ENCODE data around the gene C9orf152. TPM values are rescaled to one million over a fixed set of nuclear protein-coding genes. Genes with fewer than 3 reads are reported as not detected.
A peak's percentile ranks its signal among the peaks of the same experiment; 100 is the strongest.
"Not testable (repeated sequence)": the region's sequence is repeated elsewhere in the genome, so short reads cannot be mapped to it uniquely, and the experiment has no call there.

C9orf152 gene, protein sequence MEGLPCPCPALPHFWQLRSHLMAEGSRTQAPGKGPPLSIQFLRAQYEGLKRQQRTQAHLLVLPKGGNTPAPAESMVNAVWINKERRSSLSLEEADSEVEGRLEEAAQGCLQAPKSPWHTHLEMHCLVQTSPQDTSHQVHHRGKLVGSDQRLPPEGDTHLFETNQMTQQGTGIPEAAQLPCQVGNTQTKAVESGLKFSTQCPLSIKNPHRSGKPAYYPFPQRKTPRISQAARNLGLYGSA
- total RNA-seq = not detected
- long read RNA-seq, partial matches to known transcripts = 0 of 2 reads
- long read RNA-seq, other reads (novel, unspliced or antisense) = 2 of 2 reads

DNA sequence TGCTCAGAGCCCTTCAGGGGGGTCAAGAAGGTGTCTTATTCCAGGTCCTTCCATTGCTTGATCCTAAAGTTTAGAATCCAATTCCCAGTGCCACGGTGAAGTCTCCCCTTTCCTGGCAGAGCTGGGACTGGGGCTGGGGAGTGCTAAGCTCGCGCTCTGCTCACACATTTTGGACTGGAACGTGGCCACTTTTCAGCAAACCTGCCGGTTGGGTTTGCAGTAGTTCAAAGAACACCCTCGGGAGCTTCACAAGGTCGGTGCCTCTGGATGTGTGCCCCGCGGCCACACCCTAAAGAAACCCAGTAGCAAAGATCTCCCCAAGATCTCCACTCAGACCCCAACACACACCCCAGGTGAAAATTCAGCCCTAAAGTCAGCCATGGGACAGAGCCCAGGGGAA is at the start of gene C9orf152:
C9orf152 (minus strand) TSS at position 129 of the 400 bp plus-strand sequence. CDS start 580 bp downstream, outside the sequence.
- intact Hi-C loops (cut with DNase I) = no loop called here
- no peak for DNase-seq (ENCODE audit: low spot score)

DNA sequence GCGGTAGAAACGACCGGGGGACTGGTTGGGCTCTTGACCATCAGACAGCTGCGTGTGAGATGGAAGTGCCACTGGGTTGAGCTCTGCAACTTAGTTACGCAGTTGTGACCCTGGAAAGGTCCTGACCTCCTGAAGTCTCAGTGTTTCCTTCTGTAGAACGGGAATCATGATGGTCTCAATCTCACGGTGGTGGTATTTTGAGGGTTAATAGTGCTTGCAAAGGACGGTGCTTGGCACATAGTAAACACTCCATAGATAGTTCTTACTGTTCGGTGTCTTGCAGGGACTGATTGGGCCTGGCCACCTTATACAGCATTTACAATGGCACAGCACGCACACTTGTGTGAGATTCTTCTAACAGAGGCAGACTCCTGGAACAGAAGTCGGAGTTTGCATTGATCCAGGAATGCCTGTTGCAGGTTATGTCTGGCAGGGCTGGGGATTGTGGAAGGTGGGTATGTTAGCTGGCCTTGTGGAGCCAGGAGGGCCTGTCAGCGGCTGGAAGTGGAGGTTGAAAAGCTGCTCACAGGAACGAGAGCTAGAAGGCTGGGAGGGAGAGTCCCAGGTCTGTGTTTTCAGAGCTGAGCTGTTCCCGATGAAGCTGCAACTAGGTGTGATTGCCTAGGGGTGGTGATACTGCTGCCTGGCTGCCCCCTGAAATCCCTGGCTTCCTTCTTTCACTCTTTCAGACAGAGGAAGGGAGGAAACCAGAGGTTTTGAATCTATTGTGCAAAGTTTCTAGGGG is 49.3 kb upstream of the C9orf152 start:
- DNase-seq (ENCODE audit: low spot score) = peak; percentile 77
- intact Hi-C loops (cut with DNase I) = no loop called here

DNA sequence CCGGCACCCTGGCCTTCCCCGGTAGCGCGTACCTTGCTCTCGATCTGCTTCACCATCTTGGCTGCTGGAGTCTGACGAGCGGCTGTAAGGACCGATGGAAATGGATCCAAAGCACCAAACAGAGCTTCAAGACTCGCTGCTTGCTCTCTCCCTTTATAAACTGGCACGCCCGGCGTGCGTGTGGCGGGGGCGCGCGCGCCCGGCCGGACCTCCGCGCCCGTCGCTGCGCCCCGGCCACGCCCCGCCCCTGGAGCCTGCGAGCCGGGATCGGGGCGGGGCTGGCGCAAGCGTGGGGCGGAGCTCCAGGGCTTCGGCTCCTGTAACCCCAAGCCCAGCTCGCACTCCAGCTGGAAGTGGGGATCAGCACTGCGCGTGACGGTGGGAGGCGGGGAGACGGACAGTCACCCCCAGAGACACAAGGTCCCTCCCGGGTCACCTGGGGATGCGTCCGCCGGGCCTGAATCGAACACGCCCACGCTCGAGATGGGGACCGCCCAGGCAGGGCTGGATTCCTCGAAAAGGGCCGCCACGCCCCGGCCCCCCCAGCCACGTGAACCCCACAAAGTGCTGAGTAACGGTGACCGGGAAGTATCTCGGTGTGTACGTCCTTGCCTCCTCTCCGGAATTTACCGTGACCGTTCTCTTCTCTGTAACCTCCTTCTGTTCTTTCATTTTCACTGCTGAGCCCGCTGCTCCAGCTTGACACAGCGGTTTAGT is 48.6 kb upstream of the C9orf152 start, which contains the start of gene TXN:
TXN (minus strand) TSS at position 128 of the 717 bp plus-strand sequence; CDS start at position 56, 72 bp downstream.
- DNase-seq (ENCODE audit: low spot score) = peak; percentile 95
- intact Hi-C loops (cut with DNase I) = no loop called here

DNA sequence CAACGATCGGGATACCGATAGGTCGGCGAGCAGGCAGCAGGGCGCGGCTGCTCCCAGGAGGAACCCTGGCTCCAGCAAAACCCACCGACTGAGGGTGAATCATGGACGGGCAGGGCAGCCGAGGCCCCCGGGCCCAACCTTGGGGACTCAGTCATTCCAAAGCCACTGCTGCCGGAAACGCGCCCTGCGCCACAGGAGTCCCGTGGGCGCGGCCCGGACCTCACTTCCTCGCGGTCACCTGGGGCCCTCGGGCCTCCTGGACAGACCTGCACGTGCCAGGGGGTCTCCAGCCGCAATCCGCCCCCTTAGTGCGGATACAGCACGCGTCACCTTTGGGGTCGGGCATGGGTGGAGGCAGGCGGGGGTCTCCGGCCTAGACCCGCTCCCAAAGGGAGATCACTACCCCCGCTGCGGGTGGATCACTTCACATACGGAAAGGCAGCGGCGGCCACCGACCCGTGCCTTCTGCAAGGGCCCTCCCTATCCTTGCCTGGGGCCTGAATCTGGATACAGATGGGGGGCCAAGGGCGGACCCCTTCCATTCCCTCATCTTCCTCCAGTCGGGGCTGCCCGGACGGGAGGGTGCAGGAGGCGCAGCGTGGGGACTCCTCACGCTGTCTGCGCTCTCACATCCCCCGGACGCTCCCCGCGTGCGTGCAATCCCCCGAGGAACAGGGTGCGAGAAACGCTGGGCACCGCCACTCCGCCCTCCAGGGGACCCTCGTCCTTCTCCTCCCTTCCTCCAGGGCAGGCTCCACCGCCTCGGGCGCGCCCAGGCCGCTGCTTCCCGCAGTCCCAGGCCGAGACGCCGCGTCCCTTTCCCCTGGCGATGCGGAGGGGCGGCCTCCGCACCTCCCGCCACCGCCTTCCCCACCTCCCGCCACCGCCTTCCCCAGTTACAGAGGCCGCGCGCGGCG is 47.8 kb upstream of the C9orf152 start:
- intact Hi-C loops (cut with DNase I) = no loop called here
- peak; percentile 89 for DNase-seq (ENCODE audit: low spot score)

DNA sequence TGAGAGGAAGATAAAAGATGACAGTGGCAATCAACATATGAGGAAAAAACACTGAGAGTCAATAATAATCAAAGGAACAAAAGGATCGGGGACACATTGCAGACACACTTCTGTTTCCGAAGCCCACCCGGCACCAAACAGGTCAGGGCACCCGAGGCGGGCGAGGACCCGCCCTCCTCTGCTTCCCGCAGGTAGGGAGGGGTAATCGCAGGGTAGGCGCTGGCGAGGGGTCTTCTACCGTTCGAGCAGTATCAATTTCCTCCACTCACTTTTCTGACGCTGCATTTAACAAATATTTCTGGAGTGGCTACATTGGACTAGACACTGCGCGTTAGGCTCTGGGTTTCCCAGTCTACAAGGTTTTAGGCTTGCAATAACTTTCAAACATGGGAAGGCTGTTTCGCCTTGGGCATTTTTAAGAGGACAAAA is 47.1 kb upstream of the C9orf152 start:
- intact Hi-C loops (cut with DNase I) = no loop called here
- no peak for DNase-seq (ENCODE audit: low spot score)

DNA sequence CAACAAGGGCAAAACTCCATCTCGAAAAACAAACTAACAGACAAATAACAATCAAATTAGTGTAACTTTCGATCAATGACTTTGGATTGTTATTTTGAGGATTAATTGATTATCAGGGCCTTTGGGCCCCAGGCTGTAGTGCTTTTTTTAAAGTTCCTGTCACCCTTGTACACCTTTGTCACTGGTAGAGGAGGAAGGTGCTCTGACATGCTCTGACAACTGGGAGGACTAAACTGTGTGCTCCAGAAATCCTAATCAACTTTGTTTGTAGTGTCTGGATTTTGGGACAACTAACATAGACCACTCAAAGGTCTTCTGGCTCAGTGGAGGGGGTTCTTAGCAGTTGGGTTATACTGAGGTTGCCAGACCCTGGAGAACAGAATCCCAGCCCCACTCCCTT is 46.5 kb upstream of the C9orf152 start:
- DNase-seq (ENCODE audit: low spot score) = no peak
- intact Hi-C loops (cut with DNase I) = no loop called here

DNA sequence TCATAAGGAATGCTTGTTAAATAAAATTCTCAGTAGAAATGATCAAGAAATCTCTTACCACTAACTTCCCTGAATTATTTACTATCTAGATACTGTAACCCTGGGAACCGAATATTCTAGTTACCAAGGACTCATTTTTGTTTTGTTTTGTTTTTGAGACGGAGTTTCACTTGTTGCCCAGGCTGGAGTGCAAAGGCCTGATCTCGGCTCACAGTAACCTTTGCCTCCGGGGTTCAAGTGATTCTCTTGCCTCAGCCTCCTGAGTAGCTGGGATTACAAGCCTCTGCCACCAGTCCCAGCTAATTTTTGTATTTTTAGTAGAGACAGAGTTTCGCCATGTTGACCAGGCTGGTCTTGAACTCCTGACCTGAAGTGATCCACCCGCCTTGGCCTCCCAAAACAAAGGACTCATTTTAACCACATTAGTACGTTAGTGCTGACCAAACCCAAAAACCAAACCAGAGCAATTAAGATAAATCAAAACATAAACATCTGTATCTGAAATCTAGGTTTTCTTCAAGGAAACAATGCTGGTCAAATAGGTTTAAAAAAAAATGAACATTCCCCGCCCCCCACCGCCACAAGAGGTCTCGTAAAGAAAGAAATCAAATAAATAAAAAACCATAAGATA is 44.7 kb upstream of the C9orf152 start:
- intact Hi-C loops (cut with DNase I) = no loop called here

DNA sequence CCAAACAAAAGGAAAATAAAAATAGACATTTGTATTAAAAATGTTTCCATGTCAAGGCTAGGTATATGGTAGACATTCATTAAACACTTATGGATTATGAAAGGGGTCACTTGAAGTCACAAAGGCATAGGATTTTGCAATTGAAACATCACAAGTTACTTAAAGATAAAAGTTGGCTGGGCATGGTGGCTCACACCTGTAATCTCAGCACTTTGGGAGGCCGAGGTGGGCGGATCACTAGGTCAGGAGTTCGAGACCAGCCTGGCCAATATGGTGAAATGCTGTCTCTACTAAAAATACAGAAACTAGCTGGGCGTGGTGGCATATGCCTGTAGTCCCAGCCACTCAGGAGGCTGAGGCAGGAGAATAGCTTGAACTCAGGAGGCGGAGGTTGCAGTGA is 43.8 kb upstream of the C9orf152 start:
- DNase-seq (ENCODE audit: low spot score); intact Hi-C loops (cut with DNase I): not testable (repeated sequence)

More for the DNA sequence above, 44.7 kb upstream of the C9orf152 start:
- DNase-seq (ENCODE audit: low spot score) = no peak

DNA sequence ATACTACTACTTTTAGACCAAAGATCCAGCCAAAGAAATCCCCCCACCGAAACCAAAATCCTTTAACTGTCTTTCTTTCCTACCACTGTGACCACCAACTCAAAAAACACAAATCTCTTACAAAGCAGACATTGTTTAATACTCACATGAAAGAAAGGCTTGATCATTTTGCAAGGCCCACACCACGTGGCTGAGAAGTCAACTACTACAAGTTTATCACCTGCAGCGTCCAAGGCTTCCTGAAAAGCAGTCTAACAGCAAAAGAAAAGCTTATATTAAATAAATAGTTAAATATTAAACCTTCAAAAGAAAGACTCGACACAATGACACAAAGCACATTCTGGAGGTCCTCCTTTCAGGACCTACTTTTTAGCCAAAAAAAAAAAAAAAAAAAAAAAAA is 43.3 kb upstream of the C9orf152 start:
- DNase-seq (ENCODE audit: low spot score) = no peak
- intact Hi-C loops (cut with DNase I) = no loop called here

DNA sequence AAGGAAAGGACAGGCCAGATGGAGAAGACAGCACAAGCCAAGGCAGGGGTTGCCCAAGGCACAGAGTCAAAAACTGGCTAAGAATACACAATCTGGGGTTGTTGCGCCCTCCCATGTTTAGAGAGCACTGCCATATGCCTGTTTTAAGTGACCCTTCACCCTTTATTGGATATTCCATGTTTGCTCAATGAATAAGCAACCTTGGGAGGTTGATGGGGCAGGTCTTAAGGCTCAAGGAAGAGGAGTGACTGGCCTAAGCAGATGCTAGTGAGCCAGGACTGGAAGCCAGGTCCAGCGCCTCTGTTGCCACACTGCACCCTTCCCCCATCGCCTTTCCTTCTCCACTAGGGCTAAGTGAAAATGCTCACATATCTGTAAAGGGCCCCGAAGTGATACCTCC is 41.6 kb upstream of the C9orf152 start:
- DNase-seq (ENCODE audit: low spot score) = no peak
- intact Hi-C loops (cut with DNase I) = no loop called here

DNA sequence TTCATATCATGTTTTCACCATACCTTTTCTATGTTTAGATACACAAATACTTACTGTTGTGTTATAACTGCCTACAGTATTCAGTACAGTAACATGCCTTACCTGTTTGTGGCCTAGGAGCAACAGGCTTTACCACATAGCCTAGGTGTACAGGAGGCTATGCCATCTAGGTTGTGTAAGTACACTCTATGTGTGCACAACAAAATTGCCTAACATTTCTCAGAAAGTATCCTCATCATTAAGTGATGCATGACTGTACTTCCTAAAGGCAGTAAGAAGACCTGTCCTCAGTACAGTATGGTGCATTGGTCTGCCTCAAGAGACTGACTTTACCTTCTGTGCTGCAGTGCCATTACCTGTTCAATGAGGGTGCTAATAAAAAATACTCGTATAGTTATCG is 40.4 kb upstream of the C9orf152 start:
- intact Hi-C loops (cut with DNase I) = no loop called here
- DNase-seq (ENCODE audit: low spot score) = no peak

DNA sequence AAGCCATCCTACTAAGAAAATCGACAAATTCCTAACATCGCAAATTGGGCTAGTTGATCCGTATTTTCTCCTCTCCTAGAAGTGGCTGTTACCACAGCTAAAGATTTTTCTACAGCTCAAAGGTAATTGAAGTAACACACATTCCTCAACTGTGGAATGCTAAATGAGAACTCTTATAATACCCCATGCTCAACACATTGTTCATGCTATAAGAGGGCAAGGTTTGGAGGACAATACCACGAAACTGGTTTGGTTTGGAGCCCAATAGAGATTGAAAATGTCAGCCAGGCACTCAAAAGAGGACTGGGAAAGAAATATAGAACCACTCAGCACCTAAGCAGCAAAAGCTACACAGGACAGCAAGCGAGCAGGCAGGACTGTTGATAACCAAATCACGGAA is 38.3 kb upstream of the C9orf152 start:
- DNase-seq (ENCODE audit: low spot score) = no peak
- intact Hi-C loops (cut with DNase I) = no loop called here

DNA sequence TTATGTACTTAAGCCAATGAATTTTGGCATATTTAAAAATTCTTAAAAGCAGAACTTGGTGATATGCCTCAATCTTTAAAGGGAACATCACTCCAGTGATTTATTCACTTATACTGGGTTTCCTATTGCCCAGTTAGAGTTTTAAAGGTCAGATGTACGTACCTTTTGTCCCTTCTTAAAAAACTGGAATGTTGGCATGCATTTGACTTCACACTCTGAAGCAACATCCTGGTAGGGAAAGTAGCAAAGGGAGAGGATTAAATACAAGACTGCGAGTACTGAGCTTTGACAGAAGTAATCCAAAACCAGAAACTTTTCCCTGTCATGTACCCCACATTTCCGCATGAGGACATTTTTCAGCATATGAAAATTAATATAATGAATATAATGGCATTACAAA is 36.7 kb upstream of the C9orf152 start:
- intact Hi-C loops (cut with DNase I) = no loop called here
- no peak for DNase-seq (ENCODE audit: low spot score)

DNA sequence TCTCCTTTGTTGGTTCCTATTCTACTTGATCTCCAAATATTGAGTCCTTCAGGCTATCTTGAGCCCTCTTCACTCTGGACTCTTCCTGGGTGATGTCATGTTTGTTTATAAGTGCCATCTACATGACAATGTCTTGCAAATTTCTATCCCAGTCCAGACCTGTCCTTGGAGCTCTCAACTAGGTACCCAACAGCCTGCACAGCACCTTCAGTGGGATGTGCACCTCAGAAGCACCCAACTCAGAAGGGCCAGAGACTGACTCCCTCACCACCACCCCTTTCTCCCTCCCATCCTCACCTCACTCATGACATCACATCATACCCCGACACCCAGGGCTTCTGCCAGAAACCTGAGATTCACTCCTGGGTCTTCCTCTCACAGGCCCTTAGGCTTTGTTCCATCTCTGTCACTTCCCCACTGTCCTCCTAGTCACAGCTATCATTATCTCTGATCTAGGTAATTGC is 33.9 kb upstream of the C9orf152 start:
- intact Hi-C loops (cut with DNase I) = no loop called here
- DNase-seq (ENCODE audit: low spot score) = no peak

DNA sequence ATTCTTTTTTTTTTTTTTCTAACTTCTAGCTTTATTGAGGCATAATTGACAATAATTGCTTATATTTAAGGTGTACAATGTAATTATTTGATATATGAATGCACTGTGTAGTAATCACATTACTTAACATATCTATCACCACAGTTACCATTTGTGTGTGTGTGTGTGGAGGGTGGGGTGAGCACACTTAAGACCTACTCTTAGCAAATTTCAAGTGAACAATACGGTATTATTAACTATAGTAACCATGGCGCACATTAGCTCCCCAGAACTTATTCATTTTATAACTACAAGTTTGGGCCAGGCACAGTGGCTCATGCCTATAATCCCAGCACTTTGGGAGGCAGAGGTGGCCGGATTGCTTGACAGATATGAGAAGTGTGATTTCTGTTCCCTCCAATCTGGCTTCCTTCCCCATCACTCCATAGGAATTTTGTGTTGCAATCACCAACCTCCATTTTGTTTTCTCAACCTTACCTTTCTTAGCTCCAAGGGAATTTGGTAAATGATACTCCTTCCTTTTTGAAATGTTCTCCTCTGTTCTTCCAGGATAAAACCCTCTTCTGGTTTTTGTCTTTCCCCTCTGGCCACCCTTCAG is 33.4 kb upstream of the C9orf152 start:
- intact Hi-C loops (cut with DNase I) = no loop called here
- no peak for DNase-seq (ENCODE audit: low spot score)

DNA sequence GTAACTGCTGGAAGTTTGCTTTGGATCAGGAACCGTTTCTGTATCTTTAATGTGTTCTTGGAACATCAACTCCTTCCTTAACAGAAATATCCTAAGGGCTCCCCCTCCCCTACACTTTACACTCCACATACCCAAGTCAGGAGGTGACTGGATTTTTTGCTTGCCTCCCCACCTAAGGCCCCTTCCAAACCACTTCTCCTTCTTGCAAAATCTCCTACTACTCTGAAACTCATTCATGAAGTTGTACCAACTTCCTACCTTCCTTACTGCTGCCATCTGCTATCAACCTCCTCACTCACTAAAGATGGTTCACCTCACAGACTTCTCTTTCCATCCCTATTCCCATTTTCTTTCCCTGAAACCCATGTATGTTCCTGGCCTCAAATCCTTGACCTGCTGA is 32.2 kb upstream of the C9orf152 start:
- no peak for DNase-seq (ENCODE audit: low spot score)
- intact Hi-C loops (cut with DNase I) = no loop called here

DNA sequence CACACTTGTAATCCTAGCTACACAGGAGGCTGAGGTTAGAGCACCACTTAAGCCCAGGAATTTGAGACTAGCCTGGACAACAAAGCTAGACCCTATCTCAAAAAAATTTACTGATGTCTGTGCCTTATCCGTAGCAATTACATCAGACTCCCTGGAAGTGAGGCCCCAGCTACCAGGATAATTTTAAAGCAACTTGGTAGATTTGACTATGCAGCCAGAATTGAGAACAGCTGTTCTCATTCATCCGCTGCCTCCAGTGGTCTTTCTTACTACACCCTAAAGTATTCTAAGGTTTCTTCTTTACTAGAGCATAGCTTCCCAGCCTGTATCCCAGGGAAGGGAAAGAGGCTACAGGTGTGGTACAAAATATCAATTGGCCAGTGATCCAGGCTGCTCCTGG is 20.4 kb upstream of the C9orf152 start:
- intact Hi-C loops (cut with DNase I) = no loop called here
- DNase-seq (ENCODE audit: low spot score) = no peak

DNA sequence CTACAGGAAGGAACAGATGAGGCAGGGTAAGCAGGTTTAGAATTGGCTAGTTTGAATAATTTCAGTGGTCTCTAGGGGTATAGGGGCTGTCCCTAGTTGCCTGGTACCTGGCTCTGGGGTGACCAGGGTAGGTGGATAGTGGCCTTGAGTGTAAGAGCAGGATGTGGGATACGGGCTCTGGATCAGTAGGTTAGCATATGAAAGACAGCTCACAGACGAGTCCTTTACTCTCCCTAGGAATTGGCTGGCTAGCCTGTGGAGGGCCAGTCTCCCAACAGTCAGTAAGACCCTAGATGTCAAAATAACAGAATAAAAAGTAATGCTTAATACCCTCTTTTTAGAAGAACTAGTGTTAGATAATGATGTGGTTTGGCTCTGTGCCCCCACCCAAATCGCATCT is 16.6 kb upstream of the C9orf152 start:
- no peak for DNase-seq (ENCODE audit: low spot score)
- intact Hi-C loops (cut with DNase I) = no loop called here

Data from cardiac septum (tissue), 1 donor.